Glomerular endothelial cell (primary cell): ENCODE data around the gene BSDC1. TPM values are rescaled to one million over a fixed set of nuclear protein-coding genes. Genes with fewer than 3 reads are reported as not detected.

Experiments used
- DNase-seq: peaks from one replicate; pipeline ENCODE4 v3.0.0-alpha.2; 2011; ENCODE audit warnings: low read depth, low spot score; ENCODE audit errors: extremely low read depth
- total RNA-seq: library from RNA; depleted of rRNA; stranded (reverse); fragments of >200 nt; gene quantifications from 2 replicates; pipeline ENCODE4 v1.2.3, GENCODE V29; 2015

The BSDC1 gene
- total RNA-seq, 1 donor from 2014 or later = 117 TPM

DNA sequence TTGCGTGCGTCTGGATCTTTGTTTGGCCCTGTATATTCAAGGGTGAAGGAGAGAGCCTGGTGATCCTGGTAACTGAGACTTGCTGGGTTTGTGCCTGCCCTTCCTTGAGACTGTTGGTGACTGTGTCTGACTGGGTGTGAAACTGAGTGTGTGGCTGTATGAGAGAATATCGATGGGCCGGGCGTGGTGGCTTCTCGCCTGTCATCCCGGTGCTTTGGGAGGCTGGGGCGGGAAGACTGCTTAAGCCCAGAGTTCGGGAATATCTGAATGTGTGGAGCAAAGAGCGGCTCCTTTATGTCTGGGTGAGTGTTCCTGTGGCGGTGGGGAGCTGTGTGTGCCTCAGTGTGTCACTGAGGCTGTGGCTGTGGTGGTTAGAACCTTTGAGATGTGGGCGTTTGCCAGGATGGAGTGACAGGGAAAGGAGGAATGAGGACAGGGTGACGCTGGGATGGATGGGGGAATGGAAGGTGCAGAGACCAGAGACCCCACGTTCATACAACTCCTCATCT is 55.5 kb downstream of the BSDC1 start:
- no peak for DNase-seq

DNA sequence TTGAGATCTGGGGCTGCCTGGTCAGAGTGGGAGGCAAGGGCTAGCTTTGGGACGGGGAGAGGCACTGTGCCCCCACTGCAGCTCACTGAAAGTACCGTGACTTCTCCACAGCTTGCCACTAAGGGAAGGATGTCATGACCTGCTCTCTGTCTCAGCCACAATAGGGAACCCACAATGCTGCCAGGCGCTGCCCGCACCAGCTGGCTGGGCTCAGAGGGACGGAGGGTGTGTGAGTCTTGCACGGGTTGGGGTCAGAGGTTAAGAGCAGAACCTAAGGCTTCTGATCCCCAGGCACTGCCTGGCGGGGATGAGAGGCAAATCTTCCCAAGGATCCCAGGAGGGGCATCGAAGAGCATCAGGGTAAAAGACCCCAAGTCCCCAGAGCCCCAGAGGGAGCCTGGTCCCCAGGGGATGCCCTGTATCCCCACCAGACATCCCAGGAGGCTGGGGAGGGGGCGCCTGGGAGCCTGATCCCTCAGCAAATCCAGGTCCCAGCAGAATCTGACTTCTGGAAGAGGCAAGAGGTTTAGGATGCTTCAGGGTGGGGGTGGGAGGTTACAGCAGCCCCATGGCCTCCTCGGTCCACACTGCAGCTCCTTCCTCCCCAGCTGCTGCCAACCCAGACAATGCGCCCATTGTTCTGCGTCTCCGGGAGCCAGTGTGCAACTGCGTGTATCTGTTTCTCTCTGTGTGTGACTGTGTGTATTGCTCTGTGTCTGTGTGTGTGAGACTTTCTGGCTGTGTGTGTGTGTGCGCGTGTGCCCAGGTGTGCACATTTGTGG is 56.2 kb downstream of the BSDC1 start:
- no peak for DNase-seq

DNA sequence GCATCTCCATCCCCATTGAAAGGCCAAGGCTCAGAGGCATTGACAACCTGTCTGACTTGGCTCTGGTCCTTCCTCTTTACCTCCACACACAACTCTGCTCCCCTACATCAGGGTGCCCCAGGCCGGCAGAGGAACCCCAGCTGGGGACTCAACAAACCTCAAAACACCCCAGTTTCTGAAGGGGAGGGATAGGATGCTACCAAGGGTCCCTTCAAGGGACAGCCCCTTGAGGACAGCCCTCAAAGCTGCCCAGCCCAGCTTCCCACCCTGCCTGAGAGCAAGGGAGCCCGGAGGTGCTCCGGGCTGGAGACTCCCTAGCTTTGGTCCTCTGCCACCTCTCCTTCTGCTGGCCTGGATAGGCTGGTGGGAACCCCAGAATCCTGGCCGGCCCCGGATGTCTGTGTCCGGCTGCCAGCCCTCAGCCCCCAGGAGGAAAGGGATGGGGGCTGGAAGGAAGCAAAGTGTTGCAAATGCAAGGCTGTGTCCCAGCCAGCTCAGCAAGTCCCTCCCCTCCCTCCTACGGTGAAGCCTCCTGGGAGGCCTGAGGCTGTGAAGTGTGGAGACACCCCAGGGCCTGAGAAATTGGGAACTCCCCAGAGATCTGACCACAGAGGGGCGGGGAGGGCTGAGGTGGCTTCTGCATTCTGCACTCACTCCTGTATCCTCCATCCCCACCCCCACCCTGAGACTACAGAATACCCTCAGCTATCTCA is 57.1 kb downstream of the BSDC1 start:
- no peak for DNase-seq

DNA sequence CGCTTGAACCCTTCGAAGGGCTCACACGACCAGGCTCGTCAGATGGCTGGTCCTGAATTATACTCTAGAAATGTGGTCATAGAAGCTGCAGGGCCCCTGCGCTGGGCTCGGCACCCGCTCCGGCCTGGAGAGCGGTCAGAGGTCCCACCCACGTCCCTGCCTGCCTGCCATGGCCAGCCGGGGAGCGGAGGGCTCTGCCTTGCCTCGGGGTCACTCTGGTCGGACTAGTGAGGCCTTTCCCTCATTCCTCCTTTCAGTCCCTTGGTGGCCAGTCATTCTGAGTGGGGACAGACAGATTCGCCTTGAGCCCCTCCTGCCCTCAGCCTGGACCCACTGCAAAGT is 57.7 kb downstream of the BSDC1 start:
- DNase-seq = no peak

DNA sequence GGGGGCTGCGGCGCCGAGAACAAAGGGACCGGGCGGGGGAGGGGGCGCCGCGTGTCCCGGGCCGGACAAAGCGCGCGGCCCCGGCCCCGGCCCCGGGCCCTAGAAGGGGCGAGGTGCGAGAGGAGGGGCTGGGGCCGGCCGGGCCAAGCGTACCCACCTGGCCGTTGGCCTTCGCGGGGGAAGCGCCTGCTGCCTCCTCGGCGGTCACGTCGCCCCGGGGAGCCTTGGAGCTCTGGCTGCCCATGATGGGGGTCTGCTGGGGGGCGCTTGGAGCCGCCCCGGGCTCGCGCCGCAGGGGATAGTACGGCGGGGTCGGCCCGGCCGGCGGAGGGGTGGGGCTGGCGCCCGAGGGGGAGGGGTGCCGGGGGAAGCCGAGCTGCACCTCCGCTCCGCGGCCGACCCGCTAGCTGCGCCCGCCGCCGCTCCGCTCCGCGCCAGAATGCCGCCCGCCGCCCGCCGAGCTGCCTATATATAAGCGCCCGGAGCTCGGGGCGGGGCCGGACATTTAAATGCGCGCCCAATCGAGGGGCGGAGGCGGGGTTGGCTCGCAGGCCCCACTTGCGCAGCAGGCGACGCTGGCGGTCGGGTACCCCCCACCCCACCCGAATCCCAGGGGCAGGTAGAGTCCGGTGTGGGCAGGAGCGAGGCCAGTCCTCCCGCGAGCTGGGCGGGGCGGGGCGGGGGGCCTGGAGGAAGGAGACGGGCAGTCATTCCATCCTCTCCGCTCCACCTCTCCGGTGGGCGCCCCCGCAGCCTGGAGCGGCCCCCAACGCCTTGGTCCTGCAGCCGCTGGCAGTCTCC is 58.3 kb downstream of the BSDC1 start, which contains the start of gene MARCKSL1:
MARCKSL1 (minus strand) TSS at position 444 of the 801 bp plus-strand sequence; CDS start at position 244, 200 bp downstream.
- DNase-seq = no peak

DNA sequence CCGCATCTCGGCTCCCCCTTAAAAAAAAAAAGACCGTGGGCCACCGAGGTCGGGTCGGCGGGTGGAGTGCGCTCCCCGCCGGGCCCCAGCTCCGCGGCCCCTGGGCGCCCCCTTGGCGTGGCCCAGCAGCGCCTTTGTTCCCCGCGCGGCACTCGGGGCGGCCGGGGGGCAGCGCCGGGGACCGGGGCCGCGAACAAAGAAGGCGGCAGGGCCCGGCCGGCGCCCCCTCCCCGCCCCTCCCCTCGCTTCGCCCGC is 58.8 kb downstream of the BSDC1 start:
- no peak for DNase-seq

DNA sequence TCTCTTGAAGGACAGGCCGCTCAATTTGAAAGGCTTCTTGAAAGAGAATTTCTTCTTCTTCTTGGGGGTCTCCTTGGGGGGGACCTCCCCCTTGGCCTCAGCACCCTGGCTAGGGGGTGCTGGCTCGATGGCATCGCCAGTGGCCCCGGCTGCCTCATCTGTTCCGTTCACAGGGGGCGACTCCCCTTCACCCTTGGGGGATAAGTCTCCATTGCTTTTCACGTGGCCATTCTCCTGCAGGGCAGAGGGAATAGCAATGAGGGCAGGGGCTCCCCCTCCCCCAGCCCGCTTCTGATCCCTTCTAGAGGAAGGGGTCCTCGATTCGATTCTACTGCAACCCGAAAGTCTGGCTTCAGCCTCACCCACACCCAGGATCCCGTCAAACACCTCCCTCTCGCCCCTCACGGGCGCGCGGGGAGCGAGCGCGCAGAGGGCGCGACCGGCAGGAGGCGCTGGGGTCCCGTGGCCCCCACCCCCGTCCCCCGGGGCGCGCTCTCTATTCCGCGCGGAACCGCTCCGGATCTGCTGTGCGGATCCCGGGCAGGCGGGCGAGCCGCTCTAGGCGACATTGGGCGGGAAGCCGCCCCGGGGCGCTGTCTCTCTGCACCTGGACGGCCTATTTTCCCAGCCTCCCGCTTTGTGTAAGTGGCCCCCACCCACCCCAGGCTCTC is 59.2 kb downstream of the BSDC1 start:
- DNase-seq = no peak

DNA sequence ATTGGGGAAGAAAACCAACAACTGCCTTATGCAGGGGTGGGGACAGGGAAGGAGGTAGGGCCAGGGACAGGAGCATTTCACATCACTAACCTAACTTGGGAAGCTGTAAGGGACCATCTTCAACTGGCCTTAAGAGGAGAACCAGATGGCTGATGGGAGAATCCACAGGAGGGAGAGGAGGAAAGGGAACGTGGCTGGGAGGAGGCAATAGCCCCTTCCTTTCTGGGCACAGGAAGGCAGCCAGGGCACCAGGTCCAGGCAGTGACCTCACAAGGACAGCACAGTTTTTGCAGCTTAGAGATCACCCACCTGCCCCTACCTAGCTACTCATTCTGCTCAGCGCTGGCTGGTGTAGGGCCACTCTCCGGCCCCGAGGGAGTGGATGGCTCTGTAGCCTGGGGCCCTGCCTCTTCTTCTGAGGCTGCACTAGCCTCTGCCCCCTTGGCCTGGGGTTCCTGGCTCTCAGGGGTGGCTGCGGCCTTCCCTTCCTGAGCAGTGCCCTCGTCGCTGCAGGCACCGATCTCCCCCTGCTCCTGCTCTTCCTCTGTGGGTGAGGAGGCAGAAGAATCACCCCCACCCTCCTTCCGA is 59.9 kb downstream of the BSDC1 start:
- no peak for DNase-seq

DNA sequence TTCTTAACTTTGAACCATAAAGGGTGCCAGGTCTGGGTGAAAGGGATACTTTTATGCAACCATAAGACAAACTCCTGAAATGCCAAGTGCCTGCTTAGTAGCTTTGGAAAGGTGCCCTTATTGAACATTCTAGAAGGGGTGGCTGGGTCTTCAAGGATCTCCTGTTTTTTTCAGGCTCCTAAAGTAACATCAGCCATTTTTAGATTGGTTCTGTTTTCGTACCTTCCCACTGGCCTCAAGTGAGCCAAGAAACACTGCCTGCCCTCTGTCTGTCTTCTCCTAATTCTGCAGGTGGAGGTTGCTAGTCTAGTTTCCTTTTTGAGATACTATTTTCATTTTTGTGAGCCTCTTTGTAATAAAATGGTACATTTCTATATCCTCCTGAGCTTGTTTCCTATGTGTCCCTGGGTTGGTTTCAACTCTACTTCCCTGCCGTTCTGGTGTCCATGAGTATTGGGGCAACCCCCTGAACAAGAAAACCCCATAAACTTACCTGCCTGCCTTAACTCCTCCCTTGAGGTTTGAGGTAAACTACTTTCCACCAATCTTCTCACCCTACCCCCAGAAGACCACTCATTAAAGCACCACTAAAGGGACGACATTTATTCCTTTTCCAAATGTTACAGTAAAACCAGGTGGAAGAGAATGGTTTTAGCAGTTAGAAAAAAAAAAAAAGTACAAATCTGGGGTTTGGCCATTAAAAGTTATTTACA is 60.8 kb downstream of the BSDC1 start:
- DNase-seq = no peak

DNA sequence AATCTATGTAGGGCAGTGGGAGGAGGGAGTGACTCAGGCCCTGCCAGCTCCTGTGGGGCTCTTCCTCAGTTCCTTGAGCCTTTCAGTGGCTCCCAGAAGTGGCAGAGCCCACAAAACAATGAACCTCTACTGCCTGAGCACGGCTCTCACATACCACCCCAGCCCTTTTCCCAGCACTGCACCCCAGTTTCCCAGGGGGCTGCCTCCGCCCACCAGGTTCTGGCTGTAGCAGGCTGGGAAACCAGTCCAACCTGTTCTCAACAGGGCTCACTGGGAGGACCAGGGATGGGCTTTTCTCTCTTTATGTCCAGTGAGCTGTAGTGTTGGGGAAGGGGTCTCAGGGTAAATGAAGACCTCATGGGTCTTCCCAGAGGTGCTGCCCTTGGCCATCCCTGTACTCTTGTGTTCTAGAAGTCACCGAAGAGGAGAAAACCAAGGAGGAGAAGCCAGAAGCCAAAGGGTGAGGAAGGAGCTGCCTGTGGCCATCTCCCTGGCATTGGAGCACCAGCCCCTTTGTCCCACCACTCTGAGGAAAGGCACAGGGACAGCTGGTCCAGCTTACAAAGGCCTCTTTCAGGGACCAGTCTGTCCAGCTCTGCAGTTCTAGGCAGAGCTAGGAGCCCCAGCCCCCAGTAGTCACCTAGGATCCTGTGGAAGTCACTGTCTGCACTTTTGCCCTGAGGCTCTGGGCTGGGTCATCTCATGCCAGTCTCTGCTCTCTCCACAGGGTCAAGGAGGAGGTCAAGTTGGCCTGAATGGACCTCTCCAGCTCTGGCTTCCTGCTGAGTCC is 61.8 kb downstream of the BSDC1 start:
- no peak for DNase-seq

DNA sequence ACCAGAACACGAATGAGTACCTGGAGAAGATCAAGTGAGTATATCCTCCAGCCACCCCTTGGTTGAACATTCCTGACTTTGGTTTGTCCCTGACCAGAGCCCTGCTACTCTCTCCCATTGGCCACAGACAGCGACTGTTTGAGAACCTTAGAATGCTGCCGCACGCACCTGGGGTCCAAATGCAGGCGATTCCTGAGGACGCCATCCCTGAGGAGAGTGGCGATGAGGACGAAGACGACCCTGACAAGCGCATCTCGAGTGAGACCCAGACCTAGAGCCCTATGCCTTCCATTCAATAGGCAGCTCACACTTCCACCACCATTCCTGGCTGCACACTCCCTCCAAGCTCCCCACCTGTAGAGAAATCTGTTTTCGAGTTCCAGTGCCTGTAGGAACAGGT is 62.7 kb downstream of the BSDC1 start:
- no peak for DNase-seq

DNA sequence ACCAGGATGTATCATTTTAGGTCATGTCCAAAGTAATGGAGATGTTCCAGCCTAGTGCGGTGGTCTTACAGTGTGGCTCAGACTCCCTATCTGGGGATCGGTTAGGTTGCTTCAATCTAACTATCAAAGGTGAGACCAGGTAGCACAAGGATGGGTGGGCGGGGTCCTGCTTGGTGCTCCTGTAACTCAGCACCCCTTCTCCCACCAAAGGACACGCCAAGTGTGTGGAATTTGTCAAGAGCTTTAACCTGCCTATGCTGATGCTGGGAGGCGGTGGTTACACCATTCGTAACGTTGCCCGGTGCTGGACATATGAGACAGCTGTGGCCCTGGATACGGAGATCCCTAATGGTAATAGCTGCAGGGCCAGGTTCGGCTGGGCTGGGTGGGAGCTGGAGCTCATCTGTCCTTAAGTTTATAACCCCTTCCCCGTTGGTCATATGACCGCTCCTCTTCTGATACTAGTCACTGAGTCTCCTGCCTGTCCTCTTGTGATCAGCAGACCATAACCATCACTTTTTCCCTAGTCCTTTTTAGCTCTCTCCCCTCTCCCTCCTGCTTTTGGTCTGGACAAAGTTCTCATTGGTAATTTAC is 63.6 kb downstream of the BSDC1 start:
- DNase-seq = no peak

DNA sequence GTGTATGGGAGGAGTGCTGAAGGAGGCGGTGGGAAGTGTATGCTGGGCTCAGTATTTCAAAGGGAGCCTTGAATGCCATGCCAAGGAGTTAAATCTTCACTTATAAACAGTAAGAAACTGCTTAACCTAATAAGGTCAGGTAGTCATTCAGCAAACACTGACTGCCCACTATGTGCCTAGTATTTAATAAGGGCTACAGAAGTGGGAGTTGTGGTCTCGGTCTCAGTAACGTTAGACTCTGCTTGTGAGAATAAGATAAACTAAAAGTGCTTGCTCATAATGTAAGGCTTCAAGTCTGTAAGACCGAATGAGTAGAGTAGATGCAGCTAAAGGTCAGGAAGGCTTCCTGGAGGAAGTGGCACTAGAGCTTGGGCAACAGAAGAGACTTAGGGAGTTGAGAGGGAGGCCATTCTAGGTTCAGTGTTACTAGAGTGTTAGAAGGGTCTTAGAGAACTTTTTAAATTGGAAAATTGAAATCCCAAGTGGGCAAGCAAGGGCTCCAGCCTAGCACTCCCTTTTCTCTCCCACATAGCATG is 64.2 kb downstream of the BSDC1 start:
- DNase-seq = no peak

DNA sequence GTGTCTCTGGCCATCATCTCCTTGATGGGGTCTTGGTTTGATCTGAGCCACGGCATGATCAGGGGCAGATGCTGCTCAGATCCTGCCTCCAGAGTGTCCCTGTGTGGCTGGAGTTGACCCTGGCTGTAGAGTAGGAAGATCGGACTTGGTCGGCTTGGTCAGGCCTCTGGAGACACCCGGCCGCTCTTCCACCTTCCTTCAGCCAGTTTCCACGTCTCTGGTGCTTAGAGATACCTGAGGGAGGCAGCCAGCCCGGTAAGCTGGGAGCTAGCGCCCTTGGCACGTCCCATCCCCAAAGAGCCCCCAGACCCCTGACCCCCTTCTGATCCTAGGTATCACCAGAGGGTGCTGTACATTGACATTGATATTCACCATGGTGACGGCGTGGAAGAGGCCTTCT is 67.0 kb downstream of the BSDC1 start:
- DNase-seq = no peak

DNA sequence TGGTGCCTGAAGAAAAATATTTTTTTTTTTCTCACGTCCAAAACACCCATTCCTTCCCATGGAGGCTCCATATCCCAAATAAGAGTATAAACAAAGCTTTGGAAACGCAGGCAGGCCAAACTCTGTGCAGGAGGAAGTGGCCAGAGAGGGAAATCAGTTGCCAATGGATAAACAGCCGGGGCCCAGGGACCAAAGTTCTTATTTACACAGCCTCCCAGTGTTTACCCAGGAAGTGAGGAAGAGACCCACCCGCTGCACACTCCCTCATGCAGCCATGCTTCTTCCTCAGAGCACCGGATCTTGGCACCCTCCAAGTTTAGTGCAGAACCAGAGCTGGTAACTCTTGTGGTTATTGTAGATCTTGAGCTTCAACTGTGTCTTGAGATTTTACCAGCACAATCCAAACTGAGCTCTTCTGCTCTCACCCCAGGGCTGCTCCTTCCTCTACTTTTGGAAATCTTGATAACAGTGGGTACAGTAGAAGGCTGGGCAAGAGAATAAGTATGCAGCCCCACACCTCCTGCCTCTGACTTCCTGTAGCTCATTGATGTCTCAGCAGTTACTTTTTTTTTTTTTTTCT is 72.4 kb downstream of the BSDC1 start:
- no peak for DNase-seq

DNA sequence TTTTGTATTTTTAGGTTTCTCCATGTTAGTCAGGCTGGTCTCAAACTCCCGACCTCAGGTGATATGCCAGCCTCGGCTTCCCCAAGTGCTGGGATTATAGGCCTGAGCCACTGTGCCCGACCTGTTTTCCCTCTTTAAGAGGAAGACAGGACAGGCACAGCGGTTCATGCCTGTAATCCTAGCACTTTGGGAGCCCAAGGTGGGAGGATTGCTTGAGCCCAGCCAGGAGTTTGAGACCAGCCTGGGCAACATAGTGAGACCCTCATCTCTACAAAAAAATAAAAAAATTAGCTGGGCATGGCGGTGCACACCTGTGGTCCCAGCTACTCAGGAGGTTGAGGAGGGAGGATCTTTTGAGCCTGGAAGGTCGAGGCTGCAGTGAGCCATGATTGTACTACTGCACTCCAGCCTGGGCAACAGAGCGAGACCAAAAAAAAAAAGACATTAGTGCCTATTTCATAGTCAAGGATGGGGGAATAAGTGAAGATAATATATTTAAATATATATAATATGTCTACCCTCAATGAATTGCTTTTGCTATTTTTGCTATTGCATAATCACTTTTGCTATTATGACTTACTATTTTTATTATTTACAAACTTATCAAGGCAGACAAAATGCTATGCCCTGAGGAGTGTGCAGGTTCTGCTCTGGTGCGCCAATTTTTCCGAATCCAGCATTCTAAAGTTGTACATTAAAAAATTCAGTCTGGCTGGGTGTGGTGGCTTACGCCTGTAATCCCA is 75.9 kb downstream of the BSDC1 start:
- DNase-seq = no peak

DNA sequence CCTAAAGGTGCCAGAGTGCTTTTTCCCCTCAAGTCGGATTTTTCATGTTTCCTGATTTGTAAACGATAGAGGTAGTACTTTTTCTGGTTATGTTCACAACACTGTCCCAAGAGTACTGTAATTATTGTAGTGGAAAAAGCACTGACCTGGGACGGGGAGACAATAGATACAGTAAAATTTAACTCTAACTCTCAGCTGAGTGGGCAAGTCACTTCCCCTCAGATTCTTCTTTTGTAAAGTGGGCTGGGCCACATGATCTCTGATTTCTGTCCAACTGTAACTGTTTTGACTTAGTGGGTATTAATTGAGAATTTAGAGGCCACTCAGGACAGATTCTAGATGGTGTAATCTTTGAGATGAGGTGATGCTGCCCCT is 77.4 kb downstream of the BSDC1 start:
- DNase-seq = no peak
